MM.1S (cell line): ENCODE measurements around the gene RAP2C.

Experiments
- DNase-seq: peaks from one replicate; pipeline ENCODE4 v3.0.0-alpha.2; 2015
- H2AFZ ChIP-seq: fragments of 300-600 bp; sonication (generic); 2 replicates; pipeline ENCODE4 v1.6.0; 2016; ENCODE audit warnings: antibody characterized with exemption, low read length
- H3F3A ChIP-seq: fragments of 300-600 bp; sonication (generic); 2 replicates; pipeline ENCODE4 v1.6.1; 2016; ENCODE audit warnings: mild to moderate bottlenecking, antibody characterized with exemption, low read length, moderate library complexity, mixed read lengths; ENCODE audit not compliant: insufficient read depth
- H3K27ac ChIP-seq: fragments of 300-600 bp; sonication (generic); 2 replicates; pipeline ENCODE4 v1.5.1; 2016; ENCODE audit warnings: mild to moderate bottlenecking, low read length
- H3K27me3 ChIP-seq: fragments of 300-600 bp; sonication (generic); replicated peaks from 2 replicates; pipeline ENCODE4 v1.6.0; 2016; ENCODE audit warnings: low read length; ENCODE audit not compliant: insufficient read depth
- H3K36me3 ChIP-seq: fragments of 300-600 bp; sonication (generic); replicated peaks from 2 replicates; pipeline ENCODE4 v1.6.1; 2016; ENCODE audit warnings: mild to moderate bottlenecking, low read length, mixed read lengths; ENCODE audit not compliant: insufficient read depth
- H3K4me1 ChIP-seq: fragments of 300-600 bp; sonication (generic); 2 replicates; pipeline ENCODE4 v1.6.1; 2016; ENCODE audit warnings: low read length, mixed read lengths
- H3K4me2 ChIP-seq: fragments of 300-600 bp; sonication (generic); 2 replicates; pipeline ENCODE4 v1.6.0; 2016; ENCODE audit warnings: low read depth, low read length
- H3K4me3 ChIP-seq: fragments of 300-600 bp; sonication (generic); 2 replicates; pipeline ENCODE4 v1.5.1; 2016; ENCODE audit warnings: low read length, mixed read lengths
- H3K79me2 ChIP-seq: fragments of 300-600 bp; sonication (generic); 2 replicates; pipeline ENCODE4 v1.6.1; 2016; ENCODE audit warnings: mixed run types, low read length, mixed read lengths
- H3K9ac ChIP-seq: fragments of 300-600 bp; sonication (generic); 2 replicates; pipeline ENCODE4 v1.6.1; 2016; ENCODE audit warnings: low read length, mixed read lengths
- H3K9me2 ChIP-seq: fragments of 300-600 bp; sonication (generic); replicated peaks from 2 replicates; pipeline ENCODE4 v1.6.1; 2016; ENCODE audit warnings: mild to moderate bottlenecking, low read length, mixed read lengths; ENCODE audit not compliant: insufficient read depth
- H3K9me3 ChIP-seq: fragments of 300-600 bp; sonication (generic); replicated peaks from 2 replicates; pipeline ENCODE4 v1.6.1; 2016; ENCODE audit warnings: mild to moderate bottlenecking, low read length, mixed read lengths; ENCODE audit not compliant: insufficient read depth
- H4K20me1 ChIP-seq: fragments of 300-600 bp; sonication (generic); 2 replicates; pipeline ENCODE4 v1.6.1; 2016; ENCODE audit warnings: mild to moderate bottlenecking, low read length, moderate library complexity, mixed read lengths; ENCODE audit not compliant: insufficient read depth
- EZH2 ChIP-seq: fragments of 300-600 bp; sonication (generic); optimal IDR thresholded peaks from 2 replicates; pipeline ENCODE3; 2017; ENCODE audit warnings: low read depth, mild to moderate bottlenecking, antibody characterized with exemption, low read length, mixed read lengths
- EZH2phosphoT487 ChIP-seq: fragments of 300-600 bp; sonication (generic); IDR thresholded peaks from 2 replicates; pipeline ENCODE4 v1.6.1; 2018; ENCODE audit warnings: antibody characterized with exemption, low read length
- TF ChIP-seq, protein P1 (sequence below): fragments of 300-600 bp; sonication (generic); IDR thresholded peaks from 2 replicates; pipeline ENCODE4 v1.5.1; 2016; ENCODE audit warnings: antibody characterized with exemption, low read length, mixed read lengths

RAP2C gene

DNA sequence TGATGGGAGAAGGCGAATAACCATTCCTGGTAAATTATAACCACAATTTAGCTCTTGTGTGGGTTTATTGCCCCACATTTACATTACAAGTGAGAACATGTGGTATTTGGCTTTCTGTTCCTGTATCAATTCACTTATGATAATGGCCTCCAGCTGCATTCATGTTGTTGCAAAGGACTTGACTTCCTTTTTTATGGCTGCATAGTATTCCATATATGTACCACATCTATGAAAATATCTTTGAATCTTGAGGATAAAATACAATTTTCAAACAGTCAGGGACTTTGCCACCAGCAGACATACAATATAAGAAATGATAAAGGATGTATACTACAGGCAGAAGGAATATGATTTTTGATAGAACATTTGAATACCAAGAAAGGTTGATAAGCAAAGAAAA lies 27.3 kb downstream of the RAP2C start:
- no peaks in the 10 kb centered on the region for H3K9me3 ChIP-seq
- H3K9ac ChIP-seq: no peak overlapping the region
- TF ChIP-seq EZH2 (no peak), EZH2phosphoT487 (no peak)
- TF ChIP-seq, protein P1, sequence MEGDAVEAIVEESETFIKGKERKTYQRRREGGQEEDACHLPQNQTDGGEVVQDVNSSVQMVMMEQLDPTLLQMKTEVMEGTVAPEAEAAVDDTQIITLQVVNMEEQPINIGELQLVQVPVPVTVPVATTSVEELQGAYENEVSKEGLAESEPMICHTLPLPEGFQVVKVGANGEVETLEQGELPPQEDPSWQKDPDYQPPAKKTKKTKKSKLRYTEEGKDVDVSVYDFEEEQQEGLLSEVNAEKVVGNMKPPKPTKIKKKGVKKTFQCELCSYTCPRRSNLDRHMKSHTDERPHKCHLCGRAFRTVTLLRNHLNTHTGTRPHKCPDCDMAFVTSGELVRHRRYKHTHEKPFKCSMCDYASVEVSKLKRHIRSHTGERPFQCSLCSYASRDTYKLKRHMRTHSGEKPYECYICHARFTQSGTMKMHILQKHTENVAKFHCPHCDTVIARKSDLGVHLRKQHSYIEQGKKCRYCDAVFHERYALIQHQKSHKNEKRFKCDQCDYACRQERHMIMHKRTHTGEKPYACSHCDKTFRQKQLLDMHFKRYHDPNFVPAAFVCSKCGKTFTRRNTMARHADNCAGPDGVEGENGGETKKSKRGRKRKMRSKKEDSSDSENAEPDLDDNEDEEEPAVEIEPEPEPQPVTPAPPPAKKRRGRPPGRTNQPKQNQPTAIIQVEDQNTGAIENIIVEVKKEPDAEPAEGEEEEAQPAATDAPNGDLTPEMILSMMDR: no peak
- no peak overlapping the region for H2AFZ ChIP-seq
- no peaks in the 10 kb centered on the region for H3K9me2 ChIP-seq
- H3K36me3 ChIP-seq: no peaks in the 10 kb centered on the region
- H3K27me3 ChIP-seq: no peaks in the 10 kb centered on the region
- no peaks in the 10 kb centered on the region for H4K20me1 ChIP-seq
- no peaks in the 10 kb centered on the region for H3K4me1 ChIP-seq
- H3K79me2 ChIP-seq: no peaks in the 10 kb centered on the region
- H3F3A ChIP-seq: no peaks in the 10 kb centered on the region
- H3K4me3 ChIP-seq: no peak overlapping the region
- no peak overlapping the region for H3K27ac ChIP-seq
- no peak overlapping the region for H3K4me2 ChIP-seq
- no peak for DNase-seq

DNA sequence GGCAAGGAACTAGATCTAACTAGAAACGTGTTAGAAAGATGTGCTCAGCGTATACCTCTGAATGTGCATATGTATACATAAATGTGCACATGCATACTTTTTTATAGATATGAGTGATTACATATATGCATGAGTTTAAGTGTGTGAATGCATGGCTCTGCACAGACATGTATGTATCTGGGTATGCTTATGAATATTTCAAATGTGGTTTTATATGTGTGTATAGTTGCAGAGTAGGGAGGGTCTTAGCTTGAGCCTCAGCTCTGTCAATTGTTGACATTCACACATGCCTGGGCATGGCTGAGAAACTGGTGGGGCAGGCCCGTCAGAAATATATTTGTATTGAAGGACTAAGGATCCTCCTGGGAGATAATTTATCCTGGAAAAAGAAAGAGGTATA lies 31.1 kb downstream of the RAP2C start:
- Histone ChIP-seq H4K20me1 (no peaks in the 10 kb centered on the region), H3K4me2 (no peak overlapping the region), H3K36me3 (no peaks in the 10 kb centered on the region), H3K79me2 (no peaks in the 10 kb centered on the region), H3K4me3 (no peak overlapping the region), H3K27me3 (no peaks in the 10 kb centered on the region), H3K4me1 (no peaks in the 10 kb centered on the region), H3K9me2 (no peaks in the 10 kb centered on the region), H3F3A (no peaks in the 10 kb centered on the region), H3K9me3 (no peaks in the 10 kb centered on the region), H2AFZ (no peak overlapping the region), H3K9ac (no peak overlapping the region), H3K27ac (no peak overlapping the region)
- TF ChIP-seq EZH2 (no peak), EZH2phosphoT487 (no peak)
- TF ChIP-seq, protein P1: no peak
- no peak for DNase-seq

DNA sequence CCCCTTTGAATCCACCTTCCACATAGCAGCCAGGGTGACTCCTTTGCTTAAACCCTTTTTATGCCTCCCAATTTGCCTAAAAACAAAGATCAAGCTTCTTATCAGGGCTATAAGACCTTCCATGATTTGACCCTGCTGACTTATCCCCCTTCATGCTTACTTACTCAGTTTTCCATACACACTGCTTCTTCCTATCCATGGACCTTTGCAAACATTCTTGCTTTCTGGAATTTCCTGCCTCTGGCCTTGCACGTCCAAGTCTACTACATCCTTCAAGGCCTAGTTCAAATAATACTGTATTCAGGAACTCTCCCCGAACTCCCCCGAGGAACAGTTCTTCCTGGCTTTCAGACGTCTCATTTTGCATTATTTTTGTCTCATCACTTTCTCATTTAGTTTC lies 31.8 kb downstream of the RAP2C start:
- H3K9me3 ChIP-seq: no peaks in the 10 kb centered on the region
- no peak for TF ChIP-seq EZH2
- TF ChIP-seq, protein P1: no peak
- TF ChIP-seq EZH2phosphoT487: no peak
- H3K27ac ChIP-seq: no peak overlapping the region
- H3K4me1 ChIP-seq: no peaks in the 10 kb centered on the region
- no peak overlapping the region for H3K4me2 ChIP-seq
- no peaks in the 10 kb centered on the region for H3K9me2 ChIP-seq
- DNase-seq: no peak
- H3K36me3 ChIP-seq: no peaks in the 10 kb centered on the region
- H2AFZ ChIP-seq: no peak overlapping the region
- H3F3A ChIP-seq: no peaks in the 10 kb centered on the region
- no peaks in the 10 kb centered on the region for H3K79me2 ChIP-seq
- H4K20me1 ChIP-seq: no peaks in the 10 kb centered on the region
- no peaks in the 10 kb centered on the region for H3K27me3 ChIP-seq
- H3K9ac ChIP-seq: no peak overlapping the region
- no peak overlapping the region for H3K4me3 ChIP-seq
